Measurements from ENCODE around the gene SRPK1.

The SRPK1 gene

GRCh38 chr6:35786272-35786671, 134.6 kb downstream of the SRPK1 start:
- H3K9me3 ChIP-seq (ENCODE audit: control insufficient read depth, insufficient read depth, low read length), result no peaks in the 10 kb centered on the region
- peak overlapping the region; percentile 28; the same call in 1 of the 2 replicates for H3K9ac ChIP-seq (ENCODE audit: low read depth, low read length)
- H3K4me1 ChIP-seq (ENCODE audit: insufficient read depth, low read length), result peaks cover 12% of the 10 kb centered on the region; the same call in 1 of the 2 replicates
- H3K36me3 ChIP-seq (ENCODE audit: insufficient read depth, low read length), result no peaks in the 10 kb centered on the region

DNA sequence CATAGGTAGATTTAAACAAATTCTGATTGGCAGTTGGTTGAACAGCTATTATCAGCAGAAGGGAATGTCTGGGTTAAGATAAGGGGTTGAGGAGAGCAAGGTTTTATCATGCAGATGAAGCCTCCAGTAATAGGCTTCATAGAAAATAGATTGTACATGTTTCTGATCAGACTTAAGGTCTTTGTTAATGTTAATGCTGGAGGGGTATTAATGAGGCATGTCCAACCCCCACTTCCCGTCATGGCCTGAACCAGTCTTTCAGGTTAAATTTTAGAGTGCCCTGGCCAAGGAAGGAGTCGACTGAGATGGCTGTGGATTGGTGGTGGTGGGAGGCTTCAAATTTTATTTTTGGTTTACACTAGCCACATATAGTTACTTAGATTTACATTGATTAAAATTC, 136.7 kb downstream of the SRPK1 start:
- no peaks in the 10 kb centered on the region for H3K9me3 ChIP-seq (ENCODE audit: control insufficient read depth, insufficient read depth, low read length)
- peaks cover 12% of the 10 kb centered on the region; the same call in 1 of the 2 replicates for H3K4me1 ChIP-seq (ENCODE audit: insufficient read depth, low read length)
- H3K9ac ChIP-seq (ENCODE audit: low read depth, low read length), result no peak overlapping the region

More for the DNA sequence above, 136.7 kb downstream of the SRPK1 start:
- no peaks in the 10 kb centered on the region for H3K36me3 ChIP-seq (ENCODE audit: insufficient read depth, low read length)
